Measurements from ENCODE around the gene TRAPPC2. TPM values are rescaled to one million over a fixed set of nuclear protein-coding genes. Genes with fewer than 3 reads are reported as not detected.

TRAPPC2 gene
- total and polyA plus RNA-seq, 4 donors = 3.1 to 12.3 (median 8.8) TPM

GRCh38 chrX:13694983-13695382 is 39.4 kb downstream of the TRAPPC2 start:
- Histone ChIP-seq H3K27ac (ENCODE audit: low read depth in 1 of 2, low read length in 2 of 2) (no peak overlapping the region), H3K9ac (ENCODE audit: low read depth in 1 of 2, low read length in 2 of 2) (no peak overlapping the region), H3K4me1 (ENCODE audit: control insufficient read depth in 4 of 4, insufficient read depth in 4 of 4, low read length in 3 of 4) (peaks cover 5 to 19% (median 10%) of the 10 kb centered on the region in 4 donors), H3K4me3 (ENCODE audit: low read depth in 1 of 3, low read length in 3 of 3) (no peak overlapping the region), H3K9me3 (ENCODE audit: control insufficient read depth in 4 of 4, low read length in 3 of 4) (no peaks in the 10 kb centered on the region), H3K27me3 (ENCODE audit: control insufficient read depth in 4 of 4, insufficient read depth in 4 of 4, low read length in 3 of 4) (no peaks in the 10 kb centered on the region), H3K36me3 (ENCODE audit: control insufficient read depth in 4 of 4, insufficient read depth in 3 of 4, low read depth in 1 of 4, low read length in 3 of 4) (no peaks in the 10 kb centered on the region)
- WGBS = 89% methylated on average over 8 of the region's 8 CpGs
- no peak for DNase-seq (ENCODE audit: low spot score)
- TF ChIP-seq EGR1 (IDR thresholded peaks at IDR 0.05; ENCODE audit: low read depth in 2 of 2) (no peak), FOXA2 (IDR thresholded peaks at IDR 0.05) (no peak), SP1 (IDR thresholded peaks at IDR 0.05) (no peak), JUND (IDR thresholded peaks at IDR 0.05) (no peak), CTCF (IDR thresholded peaks at IDR 0.05; ENCODE audit: low read depth, low read length, missing input control) (no peak), GABPA (IDR thresholded peaks at IDR 0.05 in 1 of 2, conservative IDR thresholded peaks at IDR 0.05 in 1 of 2) (no peak), FOXA1 (IDR thresholded peaks at IDR 0.05) (no peak), RAD21 (IDR thresholded peaks at IDR 0.05) (no peak), NR2F2 (IDR thresholded peaks at IDR 0.05) (no peak), MAX (IDR thresholded peaks at IDR 0.05) (no peak), HNF4G (IDR thresholded peaks at IDR 0.05) (no peak), YY1 (IDR thresholded peaks at IDR 0.05) (no peak), ZBTB33 (IDR thresholded peaks at IDR 0.05) (no peak), ATF3 (IDR thresholded peaks at IDR 0.05) (no peak), RXRA (IDR thresholded peaks at IDR 0.05) (no peak), HNF4A (conservative IDR thresholded peaks at IDR 0.05) (no peak)

GRCh38 chrX:13694359-13694758 is 40.1 kb downstream of the TRAPPC2 start:
- no peaks in the 10 kb centered on the region for H3K27me3 ChIP-seq (ENCODE audit: control insufficient read depth in 4 of 4, insufficient read depth in 4 of 4, low read length in 3 of 4)
- WGBS = 92% methylated on average over 2 of the region's 2 CpGs
- H3K4me1 ChIP-seq (ENCODE audit: control insufficient read depth in 4 of 4, insufficient read depth in 4 of 4, low read length in 3 of 4) = peaks cover 5 to 19% (median 11%) of the 10 kb centered on the region in 4 donors
- H3K36me3 ChIP-seq (ENCODE audit: control insufficient read depth in 4 of 4, insufficient read depth in 3 of 4, low read depth in 1 of 4, low read length in 3 of 4) = no peaks in the 10 kb centered on the region
- H3K9ac ChIP-seq (ENCODE audit: low read depth in 1 of 2, low read length in 2 of 2) = no peak overlapping the region
- no peak for DNase-seq (ENCODE audit: low spot score)
- H3K27ac ChIP-seq (ENCODE audit: low read depth in 1 of 2, low read length in 2 of 2) = no peak overlapping the region
- H3K9me3 ChIP-seq (ENCODE audit: control insufficient read depth in 4 of 4, low read length in 3 of 4) = no peaks in the 10 kb centered on the region
- H3K4me3 ChIP-seq (ENCODE audit: low read depth in 1 of 3, low read length in 3 of 3) = no peak overlapping the region
- TF ChIP-seq ZBTB33 (IDR thresholded peaks at IDR 0.05) (no peak), SP1 (IDR thresholded peaks at IDR 0.05) (no peak), GABPA (IDR thresholded peaks at IDR 0.05 in 1 of 2, conservative IDR thresholded peaks at IDR 0.05 in 1 of 2) (no peak), REST (IDR thresholded peaks at IDR 0.05) (no peak), HNF4G (IDR thresholded peaks at IDR 0.05) (no peak), ATF3 (IDR thresholded peaks at IDR 0.05) (no peak), FOXA2 (IDR thresholded peaks at IDR 0.05) (no peak), HNF4A (conservative IDR thresholded peaks at IDR 0.05) (no peak), TAF1 (conservative IDR thresholded peaks at IDR 0.05) (no peak), YY1 (IDR thresholded peaks at IDR 0.05) (no peak), FOXA1 (IDR thresholded peaks at IDR 0.05) (no peak), EGR1 (IDR thresholded peaks at IDR 0.05; ENCODE audit: low read depth in 2 of 2) (no peak), RAD21 (IDR thresholded peaks at IDR 0.05) (no peak), NR2F2 (IDR thresholded peaks at IDR 0.05) (no peak), JUND (IDR thresholded peaks at IDR 0.05) (no peak), RXRA (IDR thresholded peaks at IDR 0.05) (no peak), CTCF (IDR thresholded peaks at IDR 0.05; ENCODE audit: low read depth, low read length, missing input control) (no peak)
